ENCODE data around the gene NBEA. TPM values are rescaled to one million over a fixed set of nuclear protein-coding genes. Genes with fewer than 3 reads are reported as not detected.
"Not testable (repeated sequence)": the region's sequence is repeated elsewhere in the genome, so short reads cannot be mapped to it uniquely, and the experiment has no call there.

The NBEA gene
- total RNA-seq, 3 donors from 2014 or later = 7.5 to 18.6 (median 16.1) TPM

- H3K9me3 ChIP-seq = no peaks in the 10 kb centered on the region
- TF ChIP-seq POLR2A (IDR thresholded peaks at IDR 0.05) (no peak), CTCF (IDR thresholded peaks at IDR 0.05) (no peak), POLR2AphosphoS5 (IDR thresholded peaks at IDR 0.05) (no peak)
- H3K4me1 ChIP-seq = no peaks in the 10 kb centered on the region
- DNase-seq (ENCODE audit: low spot score in 2 of 2) = no peak
- H3K36me3 ChIP-seq = no peaks in the 10 kb centered on the region
- no peak overlapping the region for H3K4me3 ChIP-seq
- intact Hi-C loops (cut with DNase I; ENCODE audit: low total_unique reads) = no loop called here
- H3K27ac ChIP-seq = no peak overlapping the region
- H3K27me3 ChIP-seq = no peaks in the 10 kb centered on the region
Measured at GRCh38 chr13:35387682-35388250, 445.7 kb downstream of the NBEA start.

- H3K9me3 ChIP-seq = no peaks in the 10 kb centered on the region
- H3K36me3 ChIP-seq = no peaks in the 10 kb centered on the region
- no peak for DNase-seq (ENCODE audit: low spot score in 2 of 2)
- H3K27me3 ChIP-seq = no peaks in the 10 kb centered on the region
- no peak for TF ChIP-seq POLR2A (IDR thresholded peaks at IDR 0.05)
- no peak for TF ChIP-seq POLR2AphosphoS5 (IDR thresholded peaks at IDR 0.05)
- TF ChIP-seq CTCF (IDR thresholded peaks at IDR 0.05) = no peak
- peak overlapping the region in 1 of 2 donors; percentile 28 for H3K27ac ChIP-seq
- H3K4me1 ChIP-seq = no peaks in the 10 kb centered on the region
- intact Hi-C loops (cut with DNase I; ENCODE audit: low total_unique reads) = no loop called here
- H3K4me3 ChIP-seq = no peak overlapping the region
Measured at GRCh38 chr13:35388441-35389355, 446.6 kb downstream of the NBEA start.

- no peak for DNase-seq (ENCODE audit: low spot score in 2 of 2)
- intact Hi-C loops (cut with DNase I; ENCODE audit: low total_unique reads) = no loop called here
- Histone ChIP-seq H3K36me3 (no peaks in the 10 kb centered on the region), H3K9me3 (no peaks in the 10 kb centered on the region), H3K27me3 (no peaks in the 10 kb centered on the region), H3K27ac (no peak overlapping the region), H3K4me3 (no peak overlapping the region), H3K4me1 (no peaks in the 10 kb centered on the region)
- TF ChIP-seq CTCF (IDR thresholded peaks at IDR 0.05) (no peak), POLR2A (IDR thresholded peaks at IDR 0.05) (no peak), POLR2AphosphoS5 (IDR thresholded peaks at IDR 0.05) (no peak)
Measured at GRCh38 chr13:35389535-35389934, 447.5 kb downstream of the NBEA start.

- H3K27ac ChIP-seq = no peak overlapping the region
- H3K4me1 ChIP-seq = no peaks in the 10 kb centered on the region
- H3K27me3 ChIP-seq = no peaks in the 10 kb centered on the region
- TF ChIP-seq POLR2AphosphoS5 (IDR thresholded peaks at IDR 0.05) (no peak), POLR2A (IDR thresholded peaks at IDR 0.05) (no peak), CTCF (IDR thresholded peaks at IDR 0.05) (no peak)
- H3K9me3 ChIP-seq = no peaks in the 10 kb centered on the region
- H3K36me3 ChIP-seq = no peaks in the 10 kb centered on the region
- DNase-seq (ENCODE audit: low spot score in 2 of 2) = no peak
- H3K4me3 ChIP-seq = no peak overlapping the region
- intact Hi-C loops (cut with DNase I; ENCODE audit: low total_unique reads) = no loop called here
Measured at GRCh38 chr13:35392768-35393167, 450.7 kb downstream of the NBEA start.

- no peaks in the 10 kb centered on the region for H3K27me3 ChIP-seq
- no peaks in the 10 kb centered on the region for H3K36me3 ChIP-seq
- intact Hi-C loops (cut with DNase I; ENCODE audit: low total_unique reads) = no loop called here
- no peaks in the 10 kb centered on the region for H3K4me1 ChIP-seq
- peaks cover 0 to 11% of the 10 kb centered on the region in 2 donors for H3K9me3 ChIP-seq
- no peak overlapping the region for H3K4me3 ChIP-seq
- H3K27ac ChIP-seq = no peak overlapping the region
- no peak for TF ChIP-seq POLR2A (IDR thresholded peaks at IDR 0.05)
- no peak for DNase-seq (ENCODE audit: low spot score in 2 of 2)
Measured at GRCh38 chr13:35393886-35394285, 451.8 kb downstream of the NBEA start.

GRCh38 chr13:35408285-35408684, 466.2 kb downstream of the NBEA start:
- DNase-seq (ENCODE audit: low spot score in 2 of 2); H3K36me3 ChIP-seq; H3K9me3 ChIP-seq; intact Hi-C loops (cut with DNase I; ENCODE audit: low total_unique reads); H3K4me1 ChIP-seq; H3K27ac ChIP-seq; H3K27me3 ChIP-seq; H3K4me3 ChIP-seq: not testable (repeated sequence)

Data from breast epithelium (tissue), 4 donors.